CD4-positive, alpha-beta memory T cell (primary cell): ENCODE results near the gene PABPC4L. TPM values are rescaled to one million over a fixed set of nuclear protein-coding genes. Genes with fewer than 3 reads are reported as not detected.

Source experiments
- CTCF ChIA-PET: fragments of 350-600 bp; sonication (Branson Sonifier 250); formaldehyde crosslinking; loops from one replicate; lab custom pipeline; 2021; ENCODE audit warnings: inconsistent platforms; ENCODE audit not compliant: partially characterized antibody; lab: Charles Lee
- POLR2A ChIA-PET: fragments of 350-600 bp; sonication (Branson Sonifier 250); formaldehyde crosslinking; loops from one replicate; lab custom pipeline; 2021; ENCODE audit not compliant: partially characterized antibody; lab: Charles Lee
- DNase-seq, 5 donors: peaks; one replicate each; pipeline versions ENCODE4 v3.0.0 to v3.0.0-alpha.2; 2020 to 2022; ENCODE audit warnings: mixed read lengths in 1 of 5
- H3K27ac ChIP-seq: one replicate; pipeline ENCODE4 v1.7.0; 2013; ENCODE audit warnings: low read depth, low read length
- H3K27me3 ChIP-seq: 2 replicates; pipeline ENCODE4 v1.7.0; 2013; ENCODE audit warnings: mild to moderate bottlenecking, low read length, moderate library complexity; ENCODE audit not compliant: insufficient read depth
- H3K36me3 ChIP-seq: 2 replicates; pipeline ENCODE4 v1.7.0; 2013; ENCODE audit warnings: mild to moderate bottlenecking, low read length, moderate library complexity; ENCODE audit not compliant: insufficient read depth
- H3K4me1 ChIP-seq: 2 replicates; pipeline ENCODE4 v1.7.0; 2013; ENCODE audit warnings: mild to moderate bottlenecking, low read length, moderate library complexity; ENCODE audit not compliant: insufficient read depth
- H3K4me3 ChIP-seq, 2 donors: one replicate each; pipeline ENCODE4 v1.7.0; 2013; ENCODE audit warnings: low read length in 2 of 2, mild to moderate bottlenecking in 1 of 2
- H3K9me3 ChIP-seq, 2 donors: one replicate each; pipeline ENCODE4 v1.7.0; 2013; ENCODE audit warnings: low read length in 2 of 2, control low read depth in 1 of 2; ENCODE audit not compliant: control insufficient read depth in 1 of 2
- H3K27ac Mint-ChIP-seq, 7 donors: one replicate each; pipeline ENCODE4 v1.8.0; 2020 to 2021; ENCODE audit warnings: mixed read lengths in 7 of 7, mild to moderate bottlenecking in 6 of 7, inconsistent platforms in 3 of 7, moderate library complexity in 3 of 7
- H3K27me3 Mint-ChIP-seq, 2 donors: one replicate each; pipeline ENCODE4 v1.8.0; 2020 to 2021; ENCODE audit warnings: mixed read lengths in 2 of 2
- H3K36me3 Mint-ChIP-seq, 2 donors: one replicate each; pipeline ENCODE4 v1.8.0; 2020 to 2021; ENCODE audit warnings: mixed read lengths in 2 of 2, inconsistent platforms in 1 of 2, mild to moderate bottlenecking in 1 of 2
- H3K4me1 Mint-ChIP-seq, 4 donors: one replicate each; pipeline ENCODE4 v1.8.0; 2020 to 2021; ENCODE audit warnings: mixed read lengths in 4 of 4, mild to moderate bottlenecking in 1 of 4
- H3K4me3 Mint-ChIP-seq, 8 donors: one replicate each; pipeline ENCODE4 v1.8.0; 2020 to 2021; ENCODE audit warnings: mixed read lengths in 8 of 8, mild to moderate bottlenecking in 7 of 8, moderate library complexity in 6 of 8, inconsistent platforms in 3 of 8
- H3K9me3 Mint-ChIP-seq, 8 donors: one replicate each; pipeline ENCODE4 v1.8.0; 2020 to 2021; ENCODE audit warnings: mixed read lengths in 8 of 8, mild to moderate bottlenecking in 5 of 8, inconsistent platforms in 3 of 8, moderate library complexity in 1 of 8
- intact Hi-C: fragments of 100-400 bp; cut with micrococcal nuclease; formaldehyde crosslinking; loops from one replicate; pipeline ENCODE4 v1.15.1; 2023
- polyA plus RNA-seq, 2 donors: library from polyadenylated mRNA; unstranded; fragments of 300-500 nt; fragmentation: Illumina TruSeq; gene quantifications; one replicate each; pipeline ENCODE4 v1.2.3, GENCODE V29; 2021
- total RNA-seq, 2 experiments: library from RNA; stranded (reverse); gene quantifications; one replicate each; pipeline ENCODE4 v1.2.3, GENCODE V29; 2021

PABPC4L gene
- not detected for total RNA-seq
- polyA plus RNA-seq = not detected

GRCh38 chr4:134201216-134202161 is at the start of gene PABPC4L:
Gene PABPC4L (minus strand): TSS chr4:134201789. CDS start chr4:134201019, 770 bp downstream.
- H3K27me3 Mint-ChIP-seq = peaks cover 0 to 1% of the 10 kb centered on the region in 2 donors
- H3K27me3 ChIP-seq = no peaks in the 10 kb centered on the region
- peaks cover 0 to 21% (median 6%) of the 10 kb centered on the region in 8 donors for H3K9me3 Mint-ChIP-seq
- H3K36me3 Mint-ChIP-seq = no peaks in the 10 kb centered on the region
- H3K4me3 ChIP-seq = no peak within 1 kb of the TSS
- peak in 1 of 5 donors; percentile 19 for DNase-seq
- no peaks in the 10 kb centered on the region for H3K36me3 ChIP-seq
- CTCF ChIA-PET = no interaction called here
- POLR2A ChIA-PET = no interaction called here
- no peaks in the 10 kb centered on the region for H3K4me1 ChIP-seq
- no peak within 1 kb of the TSS for H3K27ac Mint-ChIP-seq
- H3K27ac ChIP-seq = no peak within 1 kb of the TSS
- H3K4me3 Mint-ChIP-seq = peak within 1 kb of the TSS in 1 of 8 donors; percentile 26
- no peaks in the 10 kb centered on the region for H3K4me1 Mint-ChIP-seq
- intact Hi-C loops = no loop called here
- peaks cover 0 to 8% of the 10 kb centered on the region in 2 donors for H3K9me3 ChIP-seq

DNA sequence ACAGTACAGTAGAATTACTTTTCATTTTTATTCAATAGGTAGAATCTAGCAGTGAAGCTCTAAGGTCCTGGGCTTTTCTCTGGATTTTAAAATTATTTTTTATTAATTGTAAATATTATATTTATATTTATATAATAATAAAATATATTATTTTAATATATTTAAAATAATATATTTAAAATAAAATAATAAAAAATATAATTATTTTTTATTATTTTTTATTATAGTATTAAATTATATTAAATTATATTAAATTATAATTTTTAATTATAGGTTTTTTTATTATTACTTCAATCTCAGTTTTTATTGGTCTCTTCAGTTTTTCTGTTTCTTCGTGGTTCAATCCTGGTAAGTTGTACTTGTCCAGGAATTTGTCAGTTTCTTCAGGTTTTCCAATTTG is 49.7 kb upstream of the PABPC4L start:
- H3K4me1 Mint-ChIP-seq = no peaks in the 10 kb centered on the region
- no peaks in the 10 kb centered on the region for H3K9me3 ChIP-seq
- no peak overlapping the region for H3K4me3 ChIP-seq
- H3K27me3 ChIP-seq = no peaks in the 10 kb centered on the region
- no peaks in the 10 kb centered on the region for H3K27me3 Mint-ChIP-seq
- POLR2A ChIA-PET = no interaction called here
- CTCF ChIA-PET = no interaction called here
- no peaks in the 10 kb centered on the region for H3K36me3 Mint-ChIP-seq
- H3K4me1 ChIP-seq = no peaks in the 10 kb centered on the region
- H3K4me3 Mint-ChIP-seq = no peak overlapping the region
- no peaks in the 10 kb centered on the region for H3K36me3 ChIP-seq
- intact Hi-C loops = no loop called here
- no peak for DNase-seq
- H3K9me3 Mint-ChIP-seq = peaks cover 0 to 19% (median 5%) of the 10 kb centered on the region in 8 donors
- no peak overlapping the region for H3K27ac ChIP-seq
- H3K27ac Mint-ChIP-seq = no peak overlapping the region

- intact Hi-C loops = no loop called here
- Histone ChIP-seq H3K4me3 (no peak overlapping the region), H3K27ac (no peak overlapping the region), H3K27me3 (no peaks in the 10 kb centered on the region), H3K9me3 (no peaks in the 10 kb centered on the region), H3K36me3 (no peaks in the 10 kb centered on the region), H3K4me1 (no peaks in the 10 kb centered on the region)
- Mint-ChIP-seq H3K27me3 (no peaks in the 10 kb centered on the region), H3K4me1 (no peaks in the 10 kb centered on the region), H3K9me3 (peaks cover 0 to 11% (median 3%) of the 10 kb centered on the region in 8 donors), H3K4me3 (no peak overlapping the region), H3K36me3 (no peaks in the 10 kb centered on the region), H3K27ac (no peak overlapping the region)
- POLR2A ChIA-PET = no interaction called here
- no peak for DNase-seq
- CTCF ChIA-PET = no interaction called here
These were observed 42.4 kb upstream of the PABPC4L start for GRCh38 chr4:134243742-134244713.

DNA sequence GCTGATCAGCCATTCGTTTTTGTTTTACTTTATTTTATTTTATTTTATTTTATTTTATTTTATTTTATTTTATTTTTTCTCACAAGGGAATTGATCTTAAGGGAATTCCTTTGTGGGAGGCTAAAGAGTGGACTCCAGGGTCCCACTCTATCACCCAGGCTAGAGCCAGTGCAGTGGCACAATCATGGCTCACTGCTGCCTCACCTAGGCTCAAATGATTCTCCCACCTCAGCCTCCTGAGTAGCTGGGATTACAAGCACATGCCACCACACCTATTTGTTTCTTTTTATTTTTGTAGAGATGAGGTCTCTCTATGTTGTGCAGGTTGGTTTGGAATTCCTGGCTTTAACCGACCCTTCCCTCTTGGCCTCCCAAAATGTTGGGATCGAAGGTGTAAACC is 17.5 kb upstream of the PABPC4L start:
- no peaks in the 10 kb centered on the region for H3K4me1 ChIP-seq
- no peak for DNase-seq
- intact Hi-C loops = no loop called here
- ChIA-PET CTCF (no interaction called here), POLR2A (no interaction called here)
- no peaks in the 10 kb centered on the region for H3K27me3 ChIP-seq
- Mint-ChIP-seq H3K27ac (no peak overlapping the region), H3K9me3 (peaks cover 0 to 26% (median 8%) of the 10 kb centered on the region in 8 donors), H3K27me3 (no peaks in the 10 kb centered on the region), H3K4me3 (no peak overlapping the region), H3K4me1 (no peaks in the 10 kb centered on the region), H3K36me3 (no peaks in the 10 kb centered on the region)
- no peaks in the 10 kb centered on the region for H3K9me3 ChIP-seq
- H3K27ac ChIP-seq = no peak overlapping the region
- H3K36me3 ChIP-seq = no peaks in the 10 kb centered on the region
- H3K4me3 ChIP-seq = no peak overlapping the region

DNA sequence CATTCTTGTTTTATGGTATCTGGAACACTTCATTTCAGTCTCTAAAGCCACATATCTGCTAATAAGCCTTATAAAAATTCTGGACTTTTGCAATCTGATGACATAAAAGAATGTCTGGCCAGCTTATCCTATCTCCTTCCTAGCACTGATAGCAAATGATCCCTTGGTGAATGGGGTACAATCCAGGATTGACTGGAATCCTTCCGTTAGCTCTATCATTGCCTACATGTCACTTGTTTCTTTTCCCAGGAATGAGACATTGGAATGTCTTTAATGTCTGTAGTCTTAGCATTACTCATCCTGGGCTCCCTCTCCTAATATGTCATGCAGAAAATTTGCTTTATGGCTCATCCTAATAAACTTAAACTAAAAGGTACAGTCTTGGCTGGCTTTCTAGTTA is 14.8 kb upstream of the PABPC4L start:
- no peaks in the 10 kb centered on the region for H3K36me3 ChIP-seq
- H3K27me3 ChIP-seq = no peaks in the 10 kb centered on the region
- Mint-ChIP-seq H3K27me3 (no peaks in the 10 kb centered on the region), H3K9me3 (peaks cover 0 to 26% (median 9%) of the 10 kb centered on the region in 8 donors), H3K36me3 (no peaks in the 10 kb centered on the region), H3K27ac (no peak overlapping the region), H3K4me3 (no peak overlapping the region), H3K4me1 (no peaks in the 10 kb centered on the region)
- POLR2A ChIA-PET = no interaction called here
- H3K4me3 ChIP-seq = no peak overlapping the region
- intact Hi-C loops = no loop called here
- no peak overlapping the region for H3K27ac ChIP-seq
- no peak for DNase-seq
- CTCF ChIA-PET = no interaction called here
- no peaks in the 10 kb centered on the region for H3K4me1 ChIP-seq
- H3K9me3 ChIP-seq = no peaks in the 10 kb centered on the region

GRCh38 chr4:134215620-134216344 is 14.2 kb upstream of the PABPC4L start:
- H3K27me3 Mint-ChIP-seq = no peaks in the 10 kb centered on the region
- DNase-seq = no peak
- peaks cover 0 to 26% (median 10%) of the 10 kb centered on the region in 8 donors for H3K9me3 Mint-ChIP-seq
- ChIA-PET POLR2A (no interaction called here), CTCF (no interaction called here)
- intact Hi-C loops = no loop called here
- no peak overlapping the region for H3K4me3 Mint-ChIP-seq
- H3K27me3 ChIP-seq = no peaks in the 10 kb centered on the region
- no peaks in the 10 kb centered on the region for H3K36me3 ChIP-seq
- H3K4me3 ChIP-seq = no peak overlapping the region
- no peak overlapping the region for H3K27ac Mint-ChIP-seq
- H3K4me1 ChIP-seq = no peaks in the 10 kb centered on the region
- H3K4me1 Mint-ChIP-seq = no peaks in the 10 kb centered on the region
- H3K9me3 ChIP-seq = no peaks in the 10 kb centered on the region
- no peaks in the 10 kb centered on the region for H3K36me3 Mint-ChIP-seq
- no peak overlapping the region for H3K27ac ChIP-seq
